GM19025 (cell line): ENCODE results near the gene TRIM3.

ENCODE experiments used
- ATAC-seq: cut with Tn5 transposase; IDR thresholded peaks from one replicate; pipeline ENCODE4 v1.9.1; 2021; ENCODE audit warnings: mild to moderate bottlenecking, low read depth, moderate library complexity; ENCODE audit not compliant: unreplicated experiment

The TRIM3 gene

DNA sequence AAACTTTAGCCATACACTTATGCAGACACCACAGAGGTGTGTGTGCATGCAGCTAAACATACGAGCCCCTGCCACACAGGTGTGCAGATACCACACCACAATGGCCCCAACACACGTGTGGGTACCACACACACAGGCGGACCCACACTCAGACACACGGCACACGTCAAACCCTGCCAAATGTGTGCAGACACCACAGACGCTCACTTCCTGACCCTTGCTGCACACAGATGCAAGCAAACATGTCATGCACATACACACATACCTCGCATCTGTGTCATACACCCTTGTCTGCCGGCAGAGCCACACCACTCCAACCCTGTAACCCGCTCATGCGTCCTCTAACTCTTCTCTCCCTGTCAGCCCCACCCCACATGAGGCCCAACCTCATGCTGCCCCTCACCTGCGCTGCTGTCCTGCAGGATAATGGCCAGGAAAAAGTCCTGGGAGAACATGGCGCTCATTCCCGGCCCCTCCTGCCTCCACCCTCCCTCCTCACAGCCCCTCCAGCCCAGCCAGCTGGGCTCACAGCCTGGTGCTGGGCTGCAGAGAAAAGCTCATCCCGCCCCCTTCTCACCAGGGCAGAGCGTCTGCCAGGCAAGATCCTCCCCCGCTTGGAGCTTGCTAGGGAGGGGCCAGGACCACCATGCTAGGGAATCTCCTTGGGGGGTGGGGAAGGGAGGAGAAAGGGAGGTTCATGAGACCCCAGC, 69.2 kb downstream of the TRIM3 start:
- no peak for ATAC-seq

DNA sequence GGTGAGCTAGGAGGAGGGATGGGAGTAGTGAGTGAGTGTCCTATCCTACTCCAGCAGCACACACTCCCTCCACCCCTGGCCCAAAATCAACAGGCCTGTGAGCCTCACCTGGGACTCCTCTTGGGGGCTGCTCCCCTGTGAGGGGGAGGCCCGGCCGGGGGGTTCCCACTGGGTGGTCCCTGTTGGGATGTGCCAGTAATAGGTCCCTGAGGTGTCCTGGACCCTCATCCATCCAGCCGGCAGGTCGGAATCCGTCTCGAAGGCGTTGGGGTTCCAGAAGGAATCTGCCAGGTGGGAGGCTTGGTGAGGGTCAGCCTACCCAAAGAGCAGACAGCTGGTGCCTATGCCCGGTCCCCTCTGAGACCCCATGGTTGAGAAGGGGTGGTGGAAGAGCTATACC, 70.2 kb downstream of the TRIM3 start:
- ATAC-seq: no peak

DNA sequence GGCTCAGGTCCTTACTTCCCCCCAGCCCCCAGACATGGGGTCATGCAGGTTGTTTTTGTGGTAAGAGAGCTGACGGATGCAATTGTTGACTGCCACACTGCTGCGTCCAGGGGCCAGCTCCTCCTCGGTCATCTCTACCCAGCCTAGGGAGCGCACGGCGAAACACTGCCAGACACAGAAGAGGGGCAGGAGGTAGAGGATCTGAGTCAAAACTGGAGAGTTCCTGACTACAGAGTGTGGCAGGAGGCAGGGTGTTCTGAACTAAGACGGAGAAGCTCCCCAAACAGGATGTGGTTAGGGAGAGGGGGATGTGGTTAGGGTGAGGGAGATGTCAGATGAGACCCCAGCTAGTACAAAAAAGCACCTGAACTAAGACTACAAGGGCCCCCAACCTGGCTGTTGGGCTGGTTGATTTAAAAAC, 71.2 kb downstream of the TRIM3 start:
- ATAC-seq: peak; percentile 80

DNA sequence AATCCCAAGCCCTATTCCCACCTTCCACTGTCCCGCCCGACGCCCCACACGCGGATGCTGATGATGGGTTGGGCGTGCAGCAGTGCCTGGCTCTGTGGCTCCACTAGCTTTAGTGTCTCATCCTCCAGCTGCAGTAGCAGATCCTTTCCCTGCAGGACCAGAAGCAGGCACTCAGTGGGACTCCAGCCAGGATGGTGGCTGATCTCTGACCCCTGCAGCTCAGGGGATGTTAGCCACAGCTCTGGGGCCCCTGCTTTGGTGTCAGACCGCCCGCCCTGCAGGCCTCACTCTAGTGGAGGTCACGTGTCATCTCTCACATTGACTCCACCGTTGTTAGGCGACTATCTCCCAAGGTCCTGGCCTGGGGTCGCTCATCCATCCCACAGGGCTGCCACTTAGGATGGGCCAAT, 71.7 kb downstream of the TRIM3 start:
- ATAC-seq: peak; percentile 35

DNA sequence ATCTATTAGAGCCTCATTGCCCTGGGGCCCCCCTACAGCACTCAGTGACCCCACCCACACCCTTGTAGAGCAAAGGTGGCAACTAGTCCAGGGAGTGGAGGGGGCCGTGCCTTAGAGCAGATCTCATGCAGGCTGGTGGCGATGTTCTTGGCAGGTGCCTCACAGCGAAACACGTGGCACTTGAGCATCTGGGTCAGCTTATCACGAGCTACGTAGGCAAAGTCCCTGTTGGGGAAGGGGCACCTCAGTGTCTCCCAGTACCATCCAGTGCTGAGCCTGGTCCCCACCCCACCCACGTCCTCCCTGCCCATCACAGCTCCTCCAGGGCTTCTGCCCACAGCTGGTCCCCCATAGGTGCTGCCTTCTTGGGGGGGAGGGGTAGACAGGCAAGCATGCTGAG, 72.3 kb downstream of the TRIM3 start:
- no peak for ATAC-seq

DNA sequence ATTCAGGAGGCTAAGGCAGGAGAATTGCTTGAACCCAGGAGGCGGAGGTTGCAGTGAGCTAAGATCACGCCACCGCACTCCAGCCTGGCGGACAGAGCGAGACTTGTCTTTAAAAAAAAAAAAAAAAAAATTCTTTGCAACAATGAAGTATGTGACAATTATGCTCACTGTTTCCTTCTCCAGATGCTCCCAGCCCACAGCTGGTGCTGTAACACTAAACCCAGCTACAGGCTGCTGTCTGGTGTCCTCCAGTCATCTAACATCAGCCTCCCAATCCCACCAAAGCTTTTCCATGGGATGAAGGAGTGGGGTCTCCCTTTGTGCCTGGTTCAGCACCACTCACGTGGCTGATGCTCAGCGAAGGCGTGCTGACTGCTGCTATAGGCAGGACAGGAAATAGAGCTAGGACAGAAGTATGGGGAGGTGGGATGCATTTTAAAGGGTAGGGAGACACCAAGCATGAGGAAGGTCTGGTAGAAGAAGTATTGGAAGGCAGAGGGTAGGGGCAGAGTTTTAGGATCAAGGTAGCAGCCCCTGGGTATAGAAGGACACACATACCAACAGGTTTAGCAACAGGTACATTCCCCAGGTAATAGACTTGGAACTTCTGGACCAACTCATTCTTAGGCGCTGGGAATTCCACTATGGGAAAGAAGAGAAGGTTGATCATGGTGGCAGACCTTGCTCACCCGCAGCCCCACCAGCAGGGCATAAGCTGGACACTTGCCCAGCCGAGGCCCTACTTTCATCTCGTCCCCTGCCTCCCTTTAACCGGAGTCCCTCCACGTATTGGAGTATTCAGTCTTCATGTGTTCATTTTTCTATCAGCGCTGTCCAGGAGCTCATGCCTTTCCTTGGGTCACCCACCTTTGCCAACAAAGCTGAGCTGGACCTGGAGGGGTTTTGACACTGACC, 73.1 kb downstream of the TRIM3 start:
- no peak for ATAC-seq
